HG03039 (cell line): ENCODE measurements around the gene TMEM18.

ENCODE experiments used
- ATAC-seq: cut with Tn5 transposase; IDR thresholded peaks from one replicate; pipeline ENCODE4 v1.9.1; 2021; ENCODE audit warnings: mild to moderate bottlenecking, moderate library complexity; ENCODE audit not compliant: unreplicated experiment

TMEM18 gene

GRCh38 chr2:673615-674320, 3.4 kb downstream of the TMEM18 start:
- no peak for ATAC-seq

GRCh38 chr2:673016-673415, 4.2 kb downstream of the TMEM18 start:
- ATAC-seq: no peak

- no peak for ATAC-seq
These were observed 4.7 kb downstream of the TMEM18 start for GRCh38 chr2:672606-672905.

GRCh38 chr2:671787-672605, 5.2 kb downstream of the TMEM18 start:
- no peak for ATAC-seq

- ATAC-seq: no peak
These were observed 6.1 kb downstream of the TMEM18 start for GRCh38 chr2:671072-671471.

GRCh38 chr2:670637-671036, 6.6 kb downstream of the TMEM18 start:
- no peak for ATAC-seq

GRCh38 chr2:669323-669722, 7.9 kb downstream of the TMEM18 start:
- ATAC-seq: no peak

- no peak for ATAC-seq
These were observed 9.2 kb downstream of the TMEM18 start for GRCh38 chr2:668000-668398.

GRCh38 chr2:667332-667999, 9.7 kb downstream of the TMEM18 start:
- no peak for ATAC-seq

GRCh38 chr2:666441-666840, 10.8 kb downstream of the TMEM18 start:
- no peak for ATAC-seq

- no peak for ATAC-seq
These were observed 11.7 kb downstream of the TMEM18 start for GRCh38 chr2:665340-666073.

- ATAC-seq: no peak
These were observed 13.1 kb downstream of the TMEM18 start for GRCh38 chr2:664063-664462.

- no peak for ATAC-seq
These were observed 14.0 kb downstream of the TMEM18 start for GRCh38 chr2:663221-663620.

GRCh38 chr2:661360-661635, 15.9 kb downstream of the TMEM18 start:
- no peak for ATAC-seq

- ATAC-seq: no peak
These were observed 16.4 kb downstream of the TMEM18 start for GRCh38 chr2:660586-661359.

- ATAC-seq: no peak
These were observed 17.2 kb downstream of the TMEM18 start for GRCh38 chr2:660029-660428.

GRCh38 chr2:658426-658825, 18.8 kb downstream of the TMEM18 start:
- no peak for ATAC-seq

- ATAC-seq: no peak
These were observed 19.4 kb downstream of the TMEM18 start for GRCh38 chr2:657766-658165.

GRCh38 chr2:656676-657075, 20.5 kb downstream of the TMEM18 start:
- ATAC-seq: no peak

- no peak for ATAC-seq
These were observed 21.6 kb downstream of the TMEM18 start for GRCh38 chr2:655626-656025.

GRCh38 chr2:654896-655295, 22.3 kb downstream of the TMEM18 start:
- no peak for ATAC-seq
